Stimulated activated CD8-positive, alpha-beta memory T cell treated with anti-CD3 and anti-CD28 coated beads, Interleukin-12 subunit alpha, Interleukin-12 subunit beta, amount 100 ng/mL, for 24 hours (primary cell): ENCODE data around the gene ZNF763.
"Not testable (repeated sequence)": the region's sequence is repeated elsewhere in the genome, so short reads cannot be mapped to it uniquely, and the experiment has no call there.

Source experiments
- DNase-seq: peaks from one replicate; pipeline ENCODE4 v3.0.0-alpha.2; 2020; ENCODE audit errors: extremely low read depth

The ZNF763 gene

GRCh38 chr19:11964858-11965645 is at the start of gene ZNF763:
TSS of gene ZNF763 (plus strand) at chr19:11965040. CDS start at chr19:11965209, 169 bp downstream.
- peak; percentile 68 for DNase-seq

GRCh38 chr19:11921852-11922495 is 42.9 kb upstream of the ZNF763 start:
- no peak for DNase-seq

GRCh38 chr19:11924886-11925650 is 39.8 kb upstream of the ZNF763 start, which contains the start of gene ZNF700:
TSS of gene ZNF700 (plus strand) at chr19:11925107. CDS start at chr19:11925211, 104 bp downstream.
- peak; percentile 87 for DNase-seq

DNA sequence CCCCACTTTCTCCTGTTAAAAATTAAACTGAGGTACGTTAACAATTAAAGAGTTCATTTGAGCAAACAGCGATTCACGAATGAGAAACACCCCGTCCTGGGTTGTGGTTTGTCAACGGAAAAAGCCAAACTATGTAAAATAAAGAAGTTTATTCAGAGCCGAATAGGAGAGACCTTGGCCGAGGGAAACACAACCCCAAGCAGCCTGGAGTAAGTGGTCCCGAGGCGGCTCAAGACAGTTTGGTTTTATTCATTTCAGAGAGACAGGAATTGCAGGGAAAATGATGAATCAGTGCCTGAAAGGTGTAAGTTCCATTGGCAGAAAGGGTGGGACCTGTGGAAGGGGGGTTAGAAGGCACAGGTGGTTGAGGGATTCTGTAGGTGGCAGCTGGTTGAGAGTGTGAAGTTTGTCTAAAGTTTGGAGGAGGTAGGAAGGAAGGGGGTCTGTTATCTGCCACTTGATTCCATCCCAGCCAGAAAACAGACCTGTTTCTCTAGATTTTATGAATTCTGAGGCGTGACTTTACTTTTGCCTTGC is 39.1 kb upstream of the ZNF763 start:
- DNase-seq, result not testable (repeated sequence)

DNA sequence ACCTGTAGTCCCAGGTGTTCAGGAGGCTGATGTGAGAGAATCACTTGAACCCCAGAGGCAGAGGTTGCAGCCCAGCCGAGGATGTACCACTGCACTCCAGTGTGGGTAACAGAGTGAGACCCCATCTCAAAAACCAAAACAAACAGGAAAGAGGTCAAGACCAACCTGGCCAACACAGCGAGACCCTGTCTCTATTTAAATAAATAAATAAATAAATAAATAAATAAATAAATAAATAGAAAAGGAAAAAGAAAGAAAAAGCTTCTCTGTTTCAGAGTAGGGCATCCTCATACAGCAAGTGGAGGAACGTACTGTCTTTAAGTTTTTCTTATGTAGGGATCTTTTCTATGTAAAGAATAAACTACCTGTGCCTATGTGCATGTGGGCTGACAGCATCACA is 37.6 kb upstream of the ZNF763 start:
- DNase-seq, result no peak

- DNase-seq, result no peak
Measured at GRCh38 chr19:11931051-11931450, 33.8 kb upstream of the ZNF763 start.

DNA sequence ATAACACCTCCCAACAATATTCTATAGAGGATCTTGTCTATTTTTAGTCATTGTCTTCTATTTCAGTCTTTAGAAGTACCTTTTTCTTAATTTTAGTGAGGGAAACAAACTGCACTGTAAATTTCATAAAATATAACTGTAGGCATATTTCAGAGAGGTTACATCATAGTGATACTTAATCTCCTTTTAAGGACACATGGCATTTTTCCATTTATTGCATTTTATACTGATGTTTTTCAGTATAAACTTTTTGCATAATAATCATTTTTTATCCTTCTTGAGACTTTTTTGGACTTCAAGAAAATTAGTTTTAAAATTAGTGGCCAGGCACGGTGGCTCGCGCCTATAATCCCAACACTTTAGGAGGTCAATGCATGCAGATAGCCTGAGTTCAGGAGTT is 33.3 kb upstream of the ZNF763 start:
- no peak for DNase-seq

- not testable (repeated sequence) for DNase-seq
Measured at GRCh38 chr19:11935829-11936228, 29.0 kb upstream of the ZNF763 start.

DNA sequence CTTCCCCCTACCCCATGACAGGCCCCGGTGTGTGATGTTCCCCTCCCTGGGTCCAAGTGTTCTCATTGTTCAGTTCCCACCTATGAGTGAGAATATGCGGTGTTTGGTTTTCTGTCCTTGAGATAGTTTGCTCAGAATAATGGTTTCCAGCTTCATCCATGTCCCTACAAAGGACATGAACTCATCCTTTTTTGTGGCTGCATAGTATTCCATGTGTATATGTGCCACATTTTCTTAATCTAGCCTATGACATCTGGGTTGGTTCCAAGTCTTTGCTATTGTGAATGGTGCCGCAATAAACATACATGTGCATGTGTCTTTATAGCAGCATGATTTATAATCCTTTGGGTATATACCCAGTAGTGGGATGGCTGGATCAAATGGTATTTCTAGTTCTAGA is 26.5 kb upstream of the ZNF763 start:
- DNase-seq, result not testable (repeated sequence)

DNA sequence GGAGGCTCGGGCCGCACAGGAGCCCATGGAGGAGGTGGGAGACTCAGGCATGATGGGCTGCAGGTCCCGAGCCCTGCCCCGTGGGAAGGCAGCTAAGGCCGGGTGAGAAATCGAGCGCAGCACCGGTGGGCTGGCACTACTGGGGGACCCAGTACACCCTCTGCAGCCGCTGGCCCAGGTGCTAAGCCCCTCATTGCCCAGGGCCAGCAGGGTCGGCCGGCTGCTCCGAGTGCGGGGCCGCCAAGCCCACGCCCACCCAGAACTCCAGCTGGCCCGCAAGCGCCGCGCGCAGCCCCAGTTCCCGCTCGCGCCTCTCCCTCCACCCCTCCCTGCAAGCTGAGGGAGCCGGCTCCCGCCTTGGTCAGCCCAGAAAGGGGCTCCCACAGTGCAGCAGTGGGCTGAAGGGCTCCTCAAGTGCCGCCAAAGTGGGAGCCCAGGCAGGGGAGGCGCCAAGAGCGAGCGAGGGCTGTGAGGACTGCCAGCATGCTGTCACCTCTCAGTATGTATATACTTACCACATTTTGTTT is 23.4 kb upstream of the ZNF763 start:
- not testable (repeated sequence) for DNase-seq

DNA sequence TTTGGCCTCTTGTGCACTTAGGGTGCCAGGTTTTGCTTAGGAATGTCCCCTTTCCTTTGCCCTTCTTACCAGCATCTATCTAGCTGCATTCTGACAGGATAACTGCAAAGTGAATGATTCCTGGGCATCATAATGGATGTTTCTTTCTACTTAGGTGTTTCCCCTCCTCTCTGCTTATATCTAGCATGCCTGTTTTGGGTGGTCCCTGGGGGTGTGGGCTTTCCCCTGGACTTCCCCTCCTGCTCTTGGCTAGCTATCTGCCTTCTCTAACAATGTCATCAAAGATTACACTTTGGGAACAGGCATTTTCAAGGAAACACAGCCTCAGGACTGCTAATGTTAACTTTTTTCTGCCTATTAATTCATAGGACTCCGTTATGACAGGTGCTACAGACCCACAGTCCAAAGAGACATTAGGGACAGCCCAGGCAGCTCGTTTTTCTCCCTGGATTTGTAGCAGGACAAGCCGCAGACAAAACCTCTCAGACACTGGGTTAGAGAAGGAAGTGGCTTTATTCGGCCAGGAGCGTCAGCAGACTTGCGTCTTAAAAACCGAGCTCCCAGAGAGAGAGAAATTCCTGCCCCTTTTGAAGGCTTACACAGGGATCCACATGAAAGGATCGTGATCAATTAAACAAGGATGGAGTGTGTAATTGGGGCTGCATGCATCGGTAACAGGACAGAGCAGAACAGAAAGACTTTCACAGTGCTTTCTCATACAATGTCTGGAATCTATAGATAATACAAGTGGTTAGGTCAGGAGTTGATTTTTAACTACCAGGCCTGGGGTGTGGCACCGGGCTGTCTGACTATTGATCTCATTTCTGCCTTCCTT is 22.6 kb upstream of the ZNF763 start:
- DNase-seq, result no peak

DNA sequence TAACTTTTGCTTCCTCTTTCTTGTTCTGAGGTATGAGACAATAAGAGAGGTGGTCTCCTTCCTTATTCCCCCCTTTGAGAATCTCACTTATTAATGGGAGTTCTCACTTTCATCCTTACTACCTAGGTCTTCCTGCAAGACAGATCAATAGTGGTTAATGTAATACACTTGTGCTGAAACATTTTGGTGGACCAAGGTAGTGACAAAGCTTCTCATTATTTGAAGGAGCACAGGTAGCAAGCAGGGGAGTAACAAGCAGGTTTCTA is 22.1 kb upstream of the ZNF763 start:
- no peak for DNase-seq

- no peak for DNase-seq
Measured at GRCh38 chr19:11944656-11945055, 20.2 kb upstream of the ZNF763 start.

GRCh38 chr19:11948646-11949045 is 16.2 kb upstream of the ZNF763 start:
- DNase-seq, result no peak

DNA sequence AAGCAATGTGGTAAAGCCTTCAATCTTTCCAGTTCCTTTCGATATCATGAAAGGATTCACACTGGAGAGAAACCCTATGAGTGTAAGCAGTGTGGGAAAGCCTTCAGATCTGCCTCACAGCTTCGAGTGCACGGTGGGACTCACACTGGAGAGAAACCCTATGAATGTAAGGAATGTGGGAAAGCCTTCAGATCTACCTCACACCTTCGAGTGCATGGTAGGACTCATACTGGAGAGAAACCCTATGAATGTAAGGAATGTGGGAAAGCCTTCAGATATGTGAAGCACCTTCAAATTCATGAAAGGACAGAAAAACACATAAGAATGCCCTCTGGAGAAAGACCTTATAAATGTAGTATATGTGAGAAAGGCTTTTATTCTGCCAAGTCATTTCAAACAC is 15.6 kb upstream of the ZNF763 start:
- DNase-seq, result no peak

DNA sequence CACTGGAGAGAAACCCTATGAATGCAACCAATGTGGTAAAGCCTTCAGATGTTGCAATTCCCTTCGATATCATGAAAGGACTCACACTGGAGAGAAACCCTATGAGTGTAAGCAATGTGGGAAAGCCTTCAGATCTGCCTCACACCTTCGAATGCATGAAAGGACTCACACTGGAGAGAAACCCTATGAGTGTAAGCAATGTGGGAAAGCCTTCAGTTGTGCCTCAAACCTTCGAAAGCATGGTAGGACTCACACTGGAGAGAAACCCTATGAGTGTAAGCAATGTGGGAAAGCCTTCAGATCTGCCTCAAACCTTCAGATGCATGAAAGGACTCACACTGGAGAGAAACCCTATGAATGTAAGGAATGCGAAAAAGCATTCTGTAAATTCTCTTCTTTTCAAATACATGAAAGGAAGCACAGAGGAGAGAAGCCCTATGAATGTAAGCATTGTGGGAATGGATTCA is 15.2 kb upstream of the ZNF763 start:
- not testable (repeated sequence) for DNase-seq

DNA sequence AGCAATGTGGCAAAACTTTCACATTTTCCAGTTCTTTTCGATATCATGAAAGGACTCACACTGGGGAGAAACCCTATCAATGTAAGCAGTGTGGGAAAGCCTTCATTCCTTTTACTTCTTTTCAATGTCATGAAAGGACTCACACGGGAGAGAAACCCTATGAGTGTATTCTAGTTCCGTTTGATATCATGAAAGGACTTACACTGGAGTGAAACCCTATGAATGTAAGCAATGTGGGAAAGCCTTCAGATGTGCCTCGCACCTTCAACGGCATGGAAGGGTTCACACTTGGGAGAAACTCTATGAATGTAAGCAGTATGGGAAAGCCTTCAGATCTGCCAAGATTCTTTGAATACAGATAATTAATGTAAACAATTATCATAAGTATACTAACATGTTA is 14.5 kb upstream of the ZNF763 start:
- no peak for DNase-seq

DNA sequence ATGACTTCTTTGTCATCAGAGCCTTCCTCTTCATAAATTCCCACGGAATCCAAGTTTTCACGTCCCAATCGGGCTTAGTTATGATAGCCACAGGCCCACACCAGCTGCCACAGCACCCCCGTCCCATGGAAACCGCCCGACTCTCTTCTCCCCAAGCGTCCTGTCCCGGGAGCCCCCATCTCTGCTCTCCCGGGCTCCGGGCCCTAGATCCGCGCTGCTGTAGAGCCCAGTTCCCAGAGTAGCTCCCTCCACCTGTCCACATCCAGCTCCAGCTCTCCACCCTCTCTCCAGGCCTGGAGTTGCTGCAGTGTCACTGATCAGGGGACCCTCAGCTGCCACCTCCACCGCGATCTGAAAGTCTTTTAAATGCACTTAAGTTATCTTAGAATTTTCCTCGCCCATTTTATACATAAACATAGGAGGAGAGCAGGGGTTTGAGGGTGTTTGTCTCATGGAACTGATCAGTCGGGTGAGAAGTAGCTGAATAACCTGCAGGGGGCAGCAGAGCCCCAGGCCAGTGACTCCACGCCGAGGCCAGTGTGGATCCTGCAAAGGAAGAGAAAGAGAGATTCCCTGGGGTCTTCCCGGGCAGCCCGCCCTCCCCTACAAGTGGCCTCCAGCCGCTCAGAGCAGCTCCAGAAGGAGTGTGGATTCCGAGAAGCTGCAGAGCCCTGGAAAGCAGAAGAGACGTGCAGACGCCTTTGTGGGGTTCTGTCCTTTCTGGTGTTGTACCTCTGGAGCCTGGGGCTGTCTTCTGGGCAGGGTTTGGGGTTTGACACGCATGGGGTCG is 1.1 kb upstream of the ZNF763 start:
- no peak for DNase-seq

- no peak for DNase-seq
Measured at GRCh38 chr19:11964496-11964857, 363 bp upstream of the ZNF763 start.

GRCh38 chr19:11970174-11970573 is 5.3 kb downstream of the ZNF763 start:
- no peak for DNase-seq
